CD4-positive, alpha-beta memory T cell (primary cell): ENCODE results near the gene OGN. TPM values are rescaled to one million over a fixed set of nuclear protein-coding genes. Genes with fewer than 3 reads are reported as not detected.
A peak's percentile ranks its signal among the peaks of the same experiment; 100 is the strongest.

Source experiments
- CTCF ChIA-PET: fragments of 350-600 bp; sonication (Branson Sonifier 250); formaldehyde crosslinking; loops from one replicate; lab custom pipeline; 2021; ENCODE audit warnings: inconsistent platforms; ENCODE audit not compliant: partially characterized antibody; lab: Charles Lee
- POLR2A ChIA-PET: fragments of 350-600 bp; sonication (Branson Sonifier 250); formaldehyde crosslinking; loops from one replicate; lab custom pipeline; 2021; ENCODE audit not compliant: partially characterized antibody; lab: Charles Lee
- DNase-seq, 5 donors: peaks; one replicate each; pipeline versions ENCODE4 v3.0.0 to v3.0.0-alpha.2; 2020 to 2022; ENCODE audit warnings: mixed read lengths in 1 of 5
- H3K27ac ChIP-seq: one replicate; pipeline ENCODE4 v1.7.0; 2013; ENCODE audit warnings: low read depth, low read length
- H3K27me3 ChIP-seq: 2 replicates; pipeline ENCODE4 v1.7.0; 2013; ENCODE audit warnings: mild to moderate bottlenecking, low read length, moderate library complexity; ENCODE audit not compliant: insufficient read depth
- H3K36me3 ChIP-seq: 2 replicates; pipeline ENCODE4 v1.7.0; 2013; ENCODE audit warnings: mild to moderate bottlenecking, low read length, moderate library complexity; ENCODE audit not compliant: insufficient read depth
- H3K4me1 ChIP-seq: 2 replicates; pipeline ENCODE4 v1.7.0; 2013; ENCODE audit warnings: mild to moderate bottlenecking, low read length, moderate library complexity; ENCODE audit not compliant: insufficient read depth
- H3K4me3 ChIP-seq, 2 donors: one replicate each; pipeline ENCODE4 v1.7.0; 2013; ENCODE audit warnings: low read length in 2 of 2, mild to moderate bottlenecking in 1 of 2
- H3K9me3 ChIP-seq, 2 donors: one replicate each; pipeline ENCODE4 v1.7.0; 2013; ENCODE audit warnings: low read length in 2 of 2, control low read depth in 1 of 2; ENCODE audit not compliant: control insufficient read depth in 1 of 2
- H3K27ac Mint-ChIP-seq, 7 donors: one replicate each; pipeline ENCODE4 v1.8.0; 2020 to 2021; ENCODE audit warnings: mixed read lengths in 7 of 7, mild to moderate bottlenecking in 6 of 7, inconsistent platforms in 3 of 7, moderate library complexity in 3 of 7
- H3K27me3 Mint-ChIP-seq, 2 donors: one replicate each; pipeline ENCODE4 v1.8.0; 2020 to 2021; ENCODE audit warnings: mixed read lengths in 2 of 2
- H3K36me3 Mint-ChIP-seq, 2 donors: one replicate each; pipeline ENCODE4 v1.8.0; 2020 to 2021; ENCODE audit warnings: mixed read lengths in 2 of 2, inconsistent platforms in 1 of 2, mild to moderate bottlenecking in 1 of 2
- H3K4me1 Mint-ChIP-seq, 4 donors: one replicate each; pipeline ENCODE4 v1.8.0; 2020 to 2021; ENCODE audit warnings: mixed read lengths in 4 of 4, mild to moderate bottlenecking in 1 of 4
- H3K4me3 Mint-ChIP-seq, 8 donors: one replicate each; pipeline ENCODE4 v1.8.0; 2020 to 2021; ENCODE audit warnings: mixed read lengths in 8 of 8, mild to moderate bottlenecking in 7 of 8, moderate library complexity in 6 of 8, inconsistent platforms in 3 of 8
- H3K9me3 Mint-ChIP-seq, 8 donors: one replicate each; pipeline ENCODE4 v1.8.0; 2020 to 2021; ENCODE audit warnings: mixed read lengths in 8 of 8, mild to moderate bottlenecking in 5 of 8, inconsistent platforms in 3 of 8, moderate library complexity in 1 of 8
- intact Hi-C: fragments of 100-400 bp; cut with micrococcal nuclease; formaldehyde crosslinking; loops from one replicate; pipeline ENCODE4 v1.15.1; 2023
- polyA plus RNA-seq, 2 donors: library from polyadenylated mRNA; unstranded; fragments of 300-500 nt; fragmentation: Illumina TruSeq; gene quantifications; one replicate each; pipeline ENCODE4 v1.2.3, GENCODE V29; 2021
- total RNA-seq, 2 experiments: library from RNA; stranded (reverse); gene quantifications; one replicate each; pipeline ENCODE4 v1.2.3, GENCODE V29; 2021

OGN gene
- not detected for total RNA-seq
- under 1 TPM in 1 of 2 donors, not detected in 1; 0.24 TPM for polyA plus RNA-seq

- ChIA-PET POLR2A (no interaction called here), CTCF (interaction anchor here (1.5 kb wide), 1 partner anchor 265 kb away, joined by 3 read pairs; no protein-coding TSS in a partner anchor)
- peak within 1 kb of the TSS in 1 of 7 donors; percentile 46 for H3K27ac Mint-ChIP-seq
- no peak for DNase-seq
- no peaks in the 10 kb centered on the region for H3K27me3 Mint-ChIP-seq
- Histone ChIP-seq H3K4me1 (peaks cover 33% of the 10 kb centered on the region), H3K9me3 (no peaks in the 10 kb centered on the region), H3K4me3 (no peak within 1 kb of the TSS), H3K27ac (no peak within 1 kb of the TSS), H3K27me3 (no peaks in the 10 kb centered on the region), H3K36me3 (no peaks in the 10 kb centered on the region)
- H3K36me3 Mint-ChIP-seq = no peaks in the 10 kb centered on the region
- intact Hi-C loops = no loop called here
- H3K4me1 Mint-ChIP-seq = peaks cover 19 to 28% (median 22%) of the 10 kb centered on the region in 4 donors
- H3K9me3 Mint-ChIP-seq = peaks cover 0 to 2% (median 0%) of the 10 kb centered on the region in 8 donors
- H3K4me3 Mint-ChIP-seq = peak within 1 kb of the TSS in 3 of 8 donors; percentile 14 to 50 (median 25)
Observed at GRCh38 chr9:92404042-92404836, at the start of gene OGN. Gene OGN, minus strand, starts transcription at chr9:92404578. Its CDS starts 1,171 bp downstream, at chr9:92403407.

GRCh38 chr9:92446536-92446935 is 42.2 kb upstream of the OGN start:
- Mint-ChIP-seq H3K9me3 (peaks cover 0 to 5% (median 0%) of the 10 kb centered on the region in 8 donors), H3K27ac (no peak overlapping the region), H3K36me3 (no peaks in the 10 kb centered on the region), H3K4me3 (no peak overlapping the region), H3K4me1 (no peaks in the 10 kb centered on the region), H3K27me3 (no peaks in the 10 kb centered on the region)
- ChIA-PET CTCF (interaction anchor here (1.5 kb wide), 2 partner anchors 306 to 307 kb away, joined by 3 read pairs; no protein-coding TSS in a partner anchor), POLR2A (no interaction called here)
- H3K27ac ChIP-seq = no peak overlapping the region
- H3K4me1 ChIP-seq = no peaks in the 10 kb centered on the region
- no peak for DNase-seq
- H3K36me3 ChIP-seq = no peaks in the 10 kb centered on the region
- no peaks in the 10 kb centered on the region for H3K9me3 ChIP-seq
- H3K4me3 ChIP-seq = no peak overlapping the region
- intact Hi-C loops = loop anchor here (10.0 kb wide), 1 partner anchor 102 kb away; no protein-coding TSS in a partner anchor
- no peaks in the 10 kb centered on the region for H3K27me3 ChIP-seq

GRCh38 chr9:92444841-92445240 is 40.5 kb upstream of the OGN start:
- CTCF ChIA-PET = interaction anchor here (1.5 kb wide), 1 partner anchor 305 kb away, joined by 3 read pairs; no protein-coding TSS in a partner anchor
- Mint-ChIP-seq H3K4me3 (no peak overlapping the region), H3K27ac (no peak overlapping the region), H3K36me3 (no peaks in the 10 kb centered on the region), H3K27me3 (no peaks in the 10 kb centered on the region), H3K9me3 (peaks cover 0 to 3% (median 0%) of the 10 kb centered on the region in 8 donors), H3K4me1 (peaks cover 4 to 10% (median 8%) of the 10 kb centered on the region in 4 donors)
- Histone ChIP-seq H3K9me3 (no peaks in the 10 kb centered on the region), H3K4me3 (no peak overlapping the region), H3K27ac (no peak overlapping the region), H3K27me3 (no peaks in the 10 kb centered on the region), H3K36me3 (no peaks in the 10 kb centered on the region), H3K4me1 (peaks cover 6% of the 10 kb centered on the region)
- POLR2A ChIA-PET = no interaction called here
- no peak for DNase-seq
- intact Hi-C loops = loop anchor here (10.0 kb wide), 1 partner anchor 100 kb away; no protein-coding TSS in a partner anchor

- Histone ChIP-seq H3K4me3 (peak overlapping the region in 1 of 2 donors; percentile 0), H3K9me3 (no peaks in the 10 kb centered on the region), H3K27ac (peak overlapping the region; percentile 11), H3K27me3 (no peaks in the 10 kb centered on the region), H3K36me3 (no peaks in the 10 kb centered on the region), H3K4me1 (peaks cover 11% of the 10 kb centered on the region)
- H3K9me3 Mint-ChIP-seq = no peaks in the 10 kb centered on the region
- CTCF ChIA-PET = interaction anchor here (1.1 kb wide), 1 partner anchor 300 kb away, joined by 3 read pairs; no protein-coding TSS in a partner anchor
- POLR2A ChIA-PET = interaction anchor here (0.9 to 1.0 kb wide), 2 partner anchors 20 to 97 kb away, joined by 3 read pairs; no protein-coding TSS in a partner anchor
- peaks cover 4 to 10% (median 8%) of the 10 kb centered on the region in 4 donors for H3K4me1 Mint-ChIP-seq
- DNase-seq = peak in 4 of 5 donors; percentile 6 to 32 (median 17)
- H3K27me3 Mint-ChIP-seq = no peaks in the 10 kb centered on the region
- H3K36me3 Mint-ChIP-seq = no peaks in the 10 kb centered on the region
- H3K4me3 Mint-ChIP-seq = peak overlapping the region; percentile 18 to 72 (median 48)
- H3K27ac Mint-ChIP-seq = peak overlapping the region in 6 of 7 donors; percentile 32 to 86 (median 68)
- intact Hi-C loops = loop anchor here (2.0 to 10.0 kb wide), 2 partner anchors 96 to 300 kb away; no protein-coding TSS in a partner anchor
Observed at GRCh38 chr9:92440751-92441046, 36.3 kb upstream of the OGN start.

GRCh38 chr9:92439921-92440750 is 35.8 kb upstream of the OGN start:
- no peaks in the 10 kb centered on the region for H3K27me3 ChIP-seq
- no peaks in the 10 kb centered on the region for H3K9me3 Mint-ChIP-seq
- CTCF ChIA-PET = interaction anchor here (1.1 kb wide), 1 partner anchor 300 kb away, joined by 3 read pairs; no protein-coding TSS in a partner anchor
- intact Hi-C loops = loop anchor here (2.0 to 10.0 kb wide), 2 partner anchors 95 to 299 kb away; no protein-coding TSS in a partner anchor
- no peaks in the 10 kb centered on the region for H3K27me3 Mint-ChIP-seq
- peak overlapping the region; percentile 11 for H3K27ac ChIP-seq
- H3K4me1 Mint-ChIP-seq = peaks cover 4 to 10% (median 8%) of the 10 kb centered on the region in 4 donors
- peaks cover 11% of the 10 kb centered on the region for H3K4me1 ChIP-seq
- H3K9me3 ChIP-seq = no peaks in the 10 kb centered on the region
- no peaks in the 10 kb centered on the region for H3K36me3 ChIP-seq
- H3K27ac Mint-ChIP-seq = peak overlapping the region; percentile 8 to 86 (median 57)
- peak overlapping the region in 1 of 2 donors; percentile 0 for H3K4me3 ChIP-seq
- peak overlapping the region; percentile 18 to 72 (median 48) for H3K4me3 Mint-ChIP-seq
- POLR2A ChIA-PET = interaction anchor here (0.9 to 1.0 kb wide), 2 partner anchors 19 to 96 kb away, joined by 3 read pairs; no protein-coding TSS in a partner anchor
- H3K36me3 Mint-ChIP-seq = no peaks in the 10 kb centered on the region
- no peak for DNase-seq

GRCh38 chr9:92438900-92439526 is 34.6 kb upstream of the OGN start:
- POLR2A ChIA-PET = no interaction called here
- Mint-ChIP-seq H3K27ac (no peak overlapping the region), H3K4me1 (peaks cover 4 to 10% (median 9%) of the 10 kb centered on the region in 4 donors), H3K9me3 (no peaks in the 10 kb centered on the region), H3K36me3 (no peaks in the 10 kb centered on the region), H3K27me3 (no peaks in the 10 kb centered on the region), H3K4me3 (no peak overlapping the region)
- Histone ChIP-seq H3K27ac (no peak overlapping the region), H3K9me3 (no peaks in the 10 kb centered on the region), H3K4me1 (peaks cover 11% of the 10 kb centered on the region), H3K36me3 (no peaks in the 10 kb centered on the region), H3K4me3 (no peak overlapping the region), H3K27me3 (no peaks in the 10 kb centered on the region)
- CTCF ChIA-PET = interaction anchor here (1.0 to 2.5 kb wide), 3 partner anchors 269 to 301 kb away, joined by 3 to 14 read pairs (median 5); no protein-coding TSS in a partner anchor
- peak in 1 of 5 donors; percentile 4 for DNase-seq
- intact Hi-C loops = no loop called here
